Activated CD8-positive, alpha-beta memory T cell treated with anti-CD3 and anti-CD28 coated beads for 24 hours (primary cell): ENCODE results near the gene MTA1.

Experiments used
- DNase-seq: peaks from one replicate; pipeline ENCODE4 v3.0.0-alpha.2; 2020

MTA1 gene

GRCh38 chr14:105467249-105467941, 47.8 kb downstream of the MTA1 start:
- DNase-seq: no peak

- DNase-seq: no peak
Measured at GRCh38 chr14:105467942-105468471, 48.4 kb downstream of the MTA1 start.

- DNase-seq: no peak
Measured at GRCh38 chr14:105468621-105469241, 49.1 kb downstream of the MTA1 start.

- no peak for DNase-seq
Measured at GRCh38 chr14:105469456-105470349, 50.1 kb downstream of the MTA1 start.

DNA sequence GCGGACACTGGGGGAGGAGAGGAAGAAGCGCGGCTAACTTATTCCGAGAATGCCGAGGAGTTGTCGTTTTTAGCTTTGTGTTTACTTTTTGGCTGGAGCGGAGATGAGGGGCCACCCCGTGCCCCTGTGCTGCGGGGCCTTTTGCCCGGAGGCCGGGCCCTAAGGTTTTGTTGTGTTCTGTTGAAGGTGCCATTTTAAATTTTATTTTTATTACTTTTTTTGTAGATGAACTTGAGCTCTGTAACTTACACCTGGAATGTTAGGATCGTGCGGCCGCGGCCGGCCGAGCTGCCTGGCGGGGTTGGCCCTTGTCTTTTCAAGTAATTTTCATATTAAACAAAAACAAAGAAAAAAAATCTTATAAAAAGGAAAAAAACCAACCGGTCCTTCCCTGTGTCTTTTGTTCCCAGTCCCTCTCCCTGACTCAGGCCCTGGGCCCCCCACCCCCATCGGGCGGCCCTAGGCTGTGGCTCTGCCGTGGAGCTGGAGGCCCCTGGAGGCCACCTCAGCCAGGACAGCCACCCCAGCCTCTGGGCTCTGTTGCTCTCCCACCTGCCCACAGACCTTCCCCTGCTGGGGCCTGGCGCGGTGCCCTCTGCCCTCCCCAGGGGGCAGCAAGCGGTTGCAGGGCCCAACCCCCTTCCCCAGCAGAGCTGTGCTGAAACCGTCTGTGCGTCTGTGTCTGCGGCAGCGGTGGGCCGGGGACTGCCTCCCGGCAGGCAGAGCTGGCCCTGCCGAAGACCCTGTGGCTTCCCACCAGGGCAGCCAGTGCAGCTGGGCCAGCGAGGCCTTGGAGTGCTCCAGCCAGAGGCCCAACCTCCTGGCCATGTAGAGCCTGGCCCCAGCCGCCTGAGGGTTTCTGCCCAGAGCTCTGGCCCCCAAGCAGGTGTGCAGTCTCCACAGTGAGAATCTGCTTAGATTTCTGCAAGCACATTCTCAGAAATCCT, 51.0 kb downstream of the MTA1 start:
- DNase-seq: no peak

- no peak for DNase-seq
Measured at GRCh38 chr14:105471297-105471821, 51.7 kb downstream of the MTA1 start.

DNA sequence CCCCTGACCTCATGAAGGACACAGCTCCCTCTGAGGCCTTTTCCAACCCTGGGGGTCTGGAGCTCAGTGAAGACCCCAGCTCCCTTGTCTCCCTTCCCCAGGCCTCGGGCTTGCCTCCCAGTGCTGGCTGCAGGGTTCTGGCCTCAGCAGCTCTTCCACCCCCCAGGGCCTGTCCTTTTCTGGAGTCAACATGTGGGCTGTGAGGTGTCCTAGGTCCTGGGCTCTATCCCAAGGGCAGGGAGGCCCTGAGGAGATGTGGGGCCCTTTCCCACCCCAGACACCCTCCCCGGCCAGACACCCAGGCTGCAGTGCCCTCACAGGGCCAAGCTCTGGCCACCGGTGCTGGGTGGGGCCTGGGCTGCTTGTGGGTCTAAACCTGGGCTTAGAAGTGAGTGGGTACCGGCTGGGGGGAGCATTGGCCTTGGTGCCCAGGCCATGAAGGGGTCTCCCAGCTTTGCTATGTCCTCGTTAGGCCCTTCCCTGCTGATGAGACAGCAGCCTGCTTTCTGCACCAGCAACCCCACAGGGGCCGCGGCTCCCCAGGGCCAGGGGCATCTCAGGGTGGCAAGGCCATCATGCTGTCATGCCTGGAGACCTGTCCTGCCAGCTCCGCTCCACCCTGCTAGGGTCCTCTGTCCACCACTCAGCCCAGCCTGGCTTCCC, 52.3 kb downstream of the MTA1 start:
- DNase-seq: no peak

DNA sequence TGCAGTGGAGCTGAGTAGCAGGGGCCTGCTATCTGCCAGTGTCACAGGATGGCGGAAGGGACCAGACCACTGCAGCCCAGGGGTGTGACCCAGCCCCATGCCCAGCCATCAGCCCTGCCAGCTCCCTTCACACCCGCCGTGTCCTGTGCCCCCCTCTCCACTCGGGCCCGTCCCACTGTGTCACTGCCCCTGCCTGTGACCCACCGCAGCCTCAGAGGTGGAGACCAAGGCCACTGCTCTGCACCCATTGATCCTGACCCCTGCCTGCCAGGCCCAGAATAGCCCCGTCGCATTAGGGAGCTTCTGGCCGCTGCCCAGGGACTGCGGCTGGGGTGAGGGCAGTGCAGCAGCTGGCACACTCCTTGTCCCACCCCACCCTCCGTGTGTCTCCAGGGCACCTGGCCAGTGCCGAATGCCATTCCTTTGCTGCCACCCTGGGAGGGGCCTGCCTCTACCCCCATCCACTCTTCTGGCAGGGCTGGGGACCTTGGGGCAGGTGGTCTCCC, 52.9 kb downstream of the MTA1 start:
- no peak for DNase-seq

- DNase-seq: no peak
Measured at GRCh38 chr14:105473033-105473676, 53.5 kb downstream of the MTA1 start.

DNA sequence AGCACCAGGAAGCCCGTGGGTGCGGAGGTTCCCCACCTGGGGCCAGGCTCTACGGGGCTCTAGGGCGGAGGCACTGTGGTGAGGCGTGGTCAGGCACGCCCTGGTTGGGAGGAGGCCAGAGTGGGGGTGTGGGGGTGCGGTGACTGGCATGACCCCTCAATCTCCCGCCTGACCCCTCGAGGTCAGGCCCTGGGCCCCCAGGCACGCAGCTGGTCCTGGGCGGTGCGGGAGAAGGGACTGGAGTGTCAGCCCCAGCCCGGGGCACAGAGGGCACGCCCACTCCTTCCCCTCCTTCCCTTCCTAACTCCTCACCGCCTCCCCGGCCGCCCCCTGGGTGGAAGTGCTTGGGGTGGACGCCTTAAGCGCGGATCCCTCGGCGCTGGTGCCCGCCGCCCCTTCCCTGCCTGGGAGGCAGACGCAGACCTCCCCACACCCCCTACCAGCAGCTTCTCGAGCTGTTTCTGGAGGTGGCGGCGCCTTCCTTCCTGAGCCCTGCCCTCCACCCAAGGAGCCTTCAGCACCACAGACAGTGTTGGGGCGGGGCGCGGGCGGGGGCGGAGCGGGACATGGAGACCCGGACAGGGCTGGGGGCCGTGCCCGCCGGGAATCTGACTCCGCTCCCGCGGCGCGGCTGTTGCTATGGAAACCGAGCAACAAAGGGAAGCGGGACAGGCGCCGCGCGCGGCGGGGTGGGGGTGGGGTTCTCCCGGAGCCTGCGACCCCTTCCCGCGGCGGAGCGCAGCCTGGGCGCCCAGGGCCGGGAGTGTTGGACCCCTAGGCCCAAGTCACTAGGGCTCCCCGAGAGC, 54.3 kb downstream of the MTA1 start:
- peak; percentile 79 for DNase-seq

- no peak for DNase-seq
Measured at GRCh38 chr14:105474483-105475268, 55.0 kb downstream of the MTA1 start, which contains the start of gene CRIP2. Gene CRIP2 (plus strand): TSS chr14:105474821. CDS start chr14:105474863, 42 bp downstream.

- DNase-seq: no peak
Measured at GRCh38 chr14:105475269-105476096, 55.9 kb downstream of the MTA1 start.

GRCh38 chr14:105476097-105476830, 56.6 kb downstream of the MTA1 start:
- no peak for DNase-seq

GRCh38 chr14:105476831-105477659, 57.4 kb downstream of the MTA1 start:
- DNase-seq: no peak

DNA sequence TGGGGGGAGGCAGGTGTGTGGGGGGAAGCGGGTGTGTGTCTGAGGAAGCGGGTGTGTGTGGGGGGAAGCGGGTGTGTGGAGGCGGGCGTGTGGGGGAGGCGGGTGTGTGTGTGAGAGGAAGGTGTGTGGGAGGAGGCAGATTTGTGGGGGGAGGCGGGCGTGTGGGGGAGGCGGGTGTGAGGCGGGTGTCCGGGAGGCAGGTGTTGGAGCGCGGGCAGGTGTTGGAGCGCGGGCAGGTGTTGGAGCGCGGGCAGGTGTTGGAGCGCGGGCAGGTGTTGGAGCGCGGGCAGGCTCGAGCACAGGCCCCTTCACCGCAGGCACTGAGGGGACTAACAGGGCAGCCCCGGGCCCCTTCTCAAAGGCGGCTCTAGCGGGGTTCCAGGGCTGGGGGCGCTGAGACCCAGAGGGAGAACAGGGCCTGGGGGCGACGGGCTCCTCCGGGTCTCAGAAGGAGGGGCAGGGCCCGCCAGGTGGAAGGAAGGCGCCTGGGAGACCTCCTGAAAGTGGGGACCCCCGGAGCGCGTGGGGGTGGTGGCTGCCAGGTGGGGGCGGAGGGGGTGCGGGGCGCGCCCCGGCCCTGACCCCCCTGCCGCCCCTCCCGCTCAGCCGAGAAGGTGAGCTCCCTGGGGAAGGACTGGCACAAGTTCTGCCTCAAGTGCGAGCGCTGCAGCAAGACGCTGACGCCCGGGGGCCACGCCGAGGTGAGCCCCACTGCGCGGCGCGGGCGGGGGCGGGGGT, 58.2 kb downstream of the MTA1 start:
- no peak for DNase-seq
